OCI-LY3 (cell line): ENCODE results near the gene BPTF.

Experiments used
- H2AFZ ChIP-seq: fragments of 200-600, 300-600 bp; shearing (Covaris generic); 2 replicates; pipeline ENCODE4 v1.6.0; 2014; ENCODE audit warnings: antibody characterized with exemption, low read depth, low read length
- H3K27ac ChIP-seq: fragments of 200-600, 300-600 bp; sonication (generic); 2 replicates; pipeline ENCODE4 v1.5.1; 2014; ENCODE audit warnings: mild to moderate bottlenecking, low read length, moderate library complexity, mixed read lengths
- H3K27me3 ChIP-seq: fragments of 200-600, 300-600 bp; sonication (generic); 2 replicates; pipeline ENCODE4 v1.6.1; 2014; ENCODE audit warnings: low read depth, low read length, mixed read lengths
- H3K36me3 ChIP-seq: fragments of 200-600, 300-600 bp; sonication (generic); replicated peaks from 2 replicates; pipeline ENCODE3; 2014; ENCODE audit warnings: low read depth, low read length, mixed read lengths
- H3K4me1 ChIP-seq: fragments of 300-600, 200-600 bp; sonication (generic); 2 replicates; pipeline ENCODE4 v1.6.1; 2014; ENCODE audit warnings: low read length, mixed read lengths
- H3K4me2 ChIP-seq: fragments of 200-600, 300-600 bp; sonication (generic); 2 replicates; pipeline ENCODE4 v1.6.1; 2014; ENCODE audit warnings: low read length, mixed read lengths
- H3K4me3 ChIP-seq: fragments of 300-600, 200-600 bp; sonication (generic); 2 replicates; pipeline ENCODE4 v1.5.1; 2014; ENCODE audit warnings: antibody characterized with exemption, mild to moderate bottlenecking, low read length, moderate library complexity
- H3K79me2 ChIP-seq: fragments of 300-600, 200-600 bp; shearing (Covaris generic); 2 replicates; pipeline ENCODE4 v1.6.1; 2014; ENCODE audit warnings: mild to moderate bottlenecking, low read length, mixed read lengths
- H3K9ac ChIP-seq: fragments of 300-600, 200-600 bp; shearing (Covaris generic); 2 replicates; pipeline ENCODE4 v1.6.0; 2014; ENCODE audit warnings: mild to moderate bottlenecking, low read length, moderate library complexity
- H3K9me3 ChIP-seq: fragments of 200-600, 300-600 bp; shearing (Covaris generic); 2 replicates; pipeline ENCODE4 v1.6.1; 2014; ENCODE audit warnings: low read length, mixed read lengths; ENCODE audit not compliant: insufficient read depth
- H4K20me1 ChIP-seq: fragments of 200-600, 300-600 bp; sonication (generic); 2 replicates; pipeline ENCODE4 v1.6.1; 2016; ENCODE audit warnings: low read length, mixed read lengths; ENCODE audit not compliant: insufficient read depth
- EZH2phosphoT487 ChIP-seq: fragments of 200-600 bp; shearing (Covaris generic); IDR thresholded peaks from 2 replicates; pipeline ENCODE4 v1.6.1; 2018; ENCODE audit warnings: antibody characterized with exemption, mixed run types, low read depth
- TF ChIP-seq, protein P1 (sequence below): fragments of 200-600, 300-600 bp; sonication (generic); IDR thresholded peaks from 2 replicates; pipeline ENCODE4 v1.5.1; 2014; ENCODE audit warnings: antibody characterized with exemption, low read length, low read depth

BPTF gene

DNA sequence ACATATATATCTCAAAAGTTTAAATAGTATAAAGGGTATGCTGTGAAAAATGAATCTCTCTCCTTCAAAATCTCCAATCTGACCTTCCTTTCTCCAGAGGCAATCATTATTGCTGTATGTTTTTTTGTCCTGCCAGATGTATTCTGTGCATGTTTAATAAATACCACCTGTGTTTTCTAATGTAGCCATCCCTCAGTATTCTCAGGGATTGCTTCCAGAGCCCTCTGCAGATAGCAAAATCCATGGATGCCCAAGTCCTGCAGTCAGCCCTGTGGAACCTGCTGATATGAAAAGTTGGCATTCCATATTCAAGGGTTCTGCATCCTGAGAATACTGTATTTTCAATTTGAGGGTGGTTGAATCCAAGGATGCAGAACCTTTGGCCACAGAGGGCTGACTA lies 42.9 kb downstream of the BPTF start:
- Histone ChIP-seq H3K79me2 (peaks cover 52% of the 10 kb centered on the region), H3K4me1 (peaks cover 21% of the 10 kb centered on the region), H3K9me3 (no peaks in the 10 kb centered on the region), H3K4me2 (no peak overlapping the region), H2AFZ (no peak overlapping the region), H4K20me1 (peaks cover 42% of the 10 kb centered on the region), H3K36me3 (no peaks in the 10 kb centered on the region), H3K27me3 (no peaks in the 10 kb centered on the region), H3K4me3 (no peak overlapping the region), H3K27ac (no peak overlapping the region), H3K9ac (no peak overlapping the region)
- TF ChIP-seq EZH2phosphoT487: no peak
- TF ChIP-seq, protein P1, sequence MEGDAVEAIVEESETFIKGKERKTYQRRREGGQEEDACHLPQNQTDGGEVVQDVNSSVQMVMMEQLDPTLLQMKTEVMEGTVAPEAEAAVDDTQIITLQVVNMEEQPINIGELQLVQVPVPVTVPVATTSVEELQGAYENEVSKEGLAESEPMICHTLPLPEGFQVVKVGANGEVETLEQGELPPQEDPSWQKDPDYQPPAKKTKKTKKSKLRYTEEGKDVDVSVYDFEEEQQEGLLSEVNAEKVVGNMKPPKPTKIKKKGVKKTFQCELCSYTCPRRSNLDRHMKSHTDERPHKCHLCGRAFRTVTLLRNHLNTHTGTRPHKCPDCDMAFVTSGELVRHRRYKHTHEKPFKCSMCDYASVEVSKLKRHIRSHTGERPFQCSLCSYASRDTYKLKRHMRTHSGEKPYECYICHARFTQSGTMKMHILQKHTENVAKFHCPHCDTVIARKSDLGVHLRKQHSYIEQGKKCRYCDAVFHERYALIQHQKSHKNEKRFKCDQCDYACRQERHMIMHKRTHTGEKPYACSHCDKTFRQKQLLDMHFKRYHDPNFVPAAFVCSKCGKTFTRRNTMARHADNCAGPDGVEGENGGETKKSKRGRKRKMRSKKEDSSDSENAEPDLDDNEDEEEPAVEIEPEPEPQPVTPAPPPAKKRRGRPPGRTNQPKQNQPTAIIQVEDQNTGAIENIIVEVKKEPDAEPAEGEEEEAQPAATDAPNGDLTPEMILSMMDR: no peak

DNA sequence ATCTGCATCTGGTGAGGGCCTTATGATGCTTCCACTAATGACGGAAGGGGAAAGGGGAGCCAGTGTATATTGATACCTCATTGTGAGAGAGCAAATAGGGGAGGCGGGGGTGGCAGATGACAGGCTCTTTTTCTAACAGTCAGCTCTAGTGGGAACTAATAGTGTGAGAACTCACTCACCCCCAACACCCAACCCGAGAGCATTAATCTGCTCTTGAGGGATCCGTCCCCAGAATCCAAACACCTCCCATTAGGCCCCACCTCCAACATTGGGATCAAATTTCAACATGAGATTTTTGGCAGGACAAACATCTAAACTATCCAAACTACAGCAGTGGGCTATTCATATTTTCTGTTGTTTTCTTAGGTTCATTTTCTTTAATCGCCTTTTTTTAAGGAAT lies 54.4 kb downstream of the BPTF start:
- Histone ChIP-seq H4K20me1 (peaks cover 8% of the 10 kb centered on the region; the same call in 1 of the 2 replicates), H3K9me3 (no peaks in the 10 kb centered on the region), H3K4me1 (no peaks in the 10 kb centered on the region), H2AFZ (no peak overlapping the region), H3K36me3 (peaks cover 15% of the 10 kb centered on the region), H3K4me3 (no peak overlapping the region), H3K27me3 (no peaks in the 10 kb centered on the region), H3K79me2 (no peaks in the 10 kb centered on the region; the same call in 1 of the 2 replicates), H3K27ac (no peak overlapping the region), H3K4me2 (no peak overlapping the region), H3K9ac (no peak overlapping the region)
- no peak for TF ChIP-seq EZH2phosphoT487
- TF ChIP-seq, protein P1: no peak

DNA sequence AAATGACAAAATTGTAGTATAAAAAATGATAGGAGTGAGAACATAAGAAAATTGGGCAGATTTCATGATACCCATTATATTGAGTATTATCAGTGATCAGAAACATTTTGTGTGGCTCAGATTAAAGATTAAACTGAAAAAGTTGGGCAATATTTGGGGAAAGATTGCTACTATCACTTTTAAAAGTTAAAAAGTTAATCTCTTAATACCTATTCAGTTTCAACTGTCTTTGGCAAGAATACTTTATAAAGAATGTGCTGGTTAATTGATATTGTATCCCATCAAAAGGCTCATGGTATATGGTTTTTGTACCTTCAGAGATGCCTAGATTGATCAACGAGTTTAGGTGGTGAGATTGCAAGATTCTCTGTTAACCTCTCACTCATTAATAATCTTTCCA lies 55.8 kb downstream of the BPTF start:
- Histone ChIP-seq H3K4me3 (no peak overlapping the region), H4K20me1 (peaks cover 8% of the 10 kb centered on the region; the same call in 1 of the 2 replicates), H2AFZ (no peak overlapping the region), H3K27ac (no peak overlapping the region), H3K9me3 (no peaks in the 10 kb centered on the region), H3K79me2 (no peaks in the 10 kb centered on the region; the same call in 1 of the 2 replicates), H3K27me3 (no peaks in the 10 kb centered on the region), H3K9ac (no peak overlapping the region), H3K4me1 (no peaks in the 10 kb centered on the region), H3K36me3 (peaks cover 14% of the 10 kb centered on the region), H3K4me2 (no peak overlapping the region)
- TF ChIP-seq, protein P1: no peak
- TF ChIP-seq EZH2phosphoT487: no peak

DNA sequence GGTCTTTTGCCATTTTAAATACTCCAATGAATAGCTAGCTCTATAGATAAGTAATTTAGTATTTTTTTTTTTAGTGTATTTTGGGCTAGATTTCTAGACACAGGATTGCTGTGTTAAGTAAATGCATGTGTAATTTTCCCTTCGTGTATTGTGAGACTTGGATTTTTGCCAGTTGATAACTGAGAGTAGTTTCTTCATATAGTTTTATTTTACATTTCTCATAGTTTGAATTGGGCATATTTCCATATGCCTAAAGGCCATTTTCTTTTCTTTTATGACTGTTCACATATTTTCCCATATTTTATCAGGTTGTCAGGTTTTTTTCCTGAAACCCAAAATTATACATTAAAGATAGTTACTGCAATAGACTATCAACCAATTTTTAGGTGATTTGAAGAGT lies 59.4 kb downstream of the BPTF start:
- H3K9ac ChIP-seq: no peak overlapping the region
- no peaks in the 10 kb centered on the region for H4K20me1 ChIP-seq
- H3K4me3 ChIP-seq: no peak overlapping the region
- TF ChIP-seq, protein P1: no peak
- TF ChIP-seq EZH2phosphoT487: no peak
- no peaks in the 10 kb centered on the region for H3K4me1 ChIP-seq
- H3K27ac ChIP-seq: no peak overlapping the region
- H3K79me2 ChIP-seq: no peaks in the 10 kb centered on the region
- H3K36me3 ChIP-seq: peaks cover 14% of the 10 kb centered on the region
- H3K27me3 ChIP-seq: no peaks in the 10 kb centered on the region
- H3K4me2 ChIP-seq: no peak overlapping the region
- H2AFZ ChIP-seq: no peak overlapping the region
- H3K9me3 ChIP-seq: no peaks in the 10 kb centered on the region
